Stimulated activated naive CD8-positive, alpha-beta T cell treated with anti-CD3 and anti-CD28 coated beads, Interleukin-15, Interleukin-2, amounts not matched to agents 100 ng/mL and 50 ng/mL, for 24 hours (primary cell): ENCODE measurements around the gene ANTKMT.
A peak's percentile ranks its signal among the peaks of the same experiment; 100 is the strongest.

Experiments used
- H3K27ac Mint-ChIP-seq: one replicate; pipeline ENCODE4 v1.8.0; 2021; ENCODE audit warnings: mild to moderate bottlenecking, mixed read lengths
- H3K27me3 Mint-ChIP-seq: one replicate; pipeline ENCODE4 v1.8.0; 2021; ENCODE audit warnings: mixed read lengths
- H3K36me3 Mint-ChIP-seq: one replicate; pipeline ENCODE4 v1.8.0; 2021; ENCODE audit warnings: low read depth, mixed read lengths
- H3K4me1 Mint-ChIP-seq: one replicate; pipeline ENCODE4 v1.8.0; 2021; ENCODE audit warnings: low read depth, mixed read lengths
- H3K4me3 Mint-ChIP-seq: one replicate; pipeline ENCODE4 v1.8.0; 2021; ENCODE audit warnings: mild to moderate bottlenecking, mixed read lengths
- H3K9me3 Mint-ChIP-seq: one replicate; pipeline ENCODE4 v1.8.0; 2021; ENCODE audit warnings: mixed read lengths

Gene ANTKMT

DNA sequence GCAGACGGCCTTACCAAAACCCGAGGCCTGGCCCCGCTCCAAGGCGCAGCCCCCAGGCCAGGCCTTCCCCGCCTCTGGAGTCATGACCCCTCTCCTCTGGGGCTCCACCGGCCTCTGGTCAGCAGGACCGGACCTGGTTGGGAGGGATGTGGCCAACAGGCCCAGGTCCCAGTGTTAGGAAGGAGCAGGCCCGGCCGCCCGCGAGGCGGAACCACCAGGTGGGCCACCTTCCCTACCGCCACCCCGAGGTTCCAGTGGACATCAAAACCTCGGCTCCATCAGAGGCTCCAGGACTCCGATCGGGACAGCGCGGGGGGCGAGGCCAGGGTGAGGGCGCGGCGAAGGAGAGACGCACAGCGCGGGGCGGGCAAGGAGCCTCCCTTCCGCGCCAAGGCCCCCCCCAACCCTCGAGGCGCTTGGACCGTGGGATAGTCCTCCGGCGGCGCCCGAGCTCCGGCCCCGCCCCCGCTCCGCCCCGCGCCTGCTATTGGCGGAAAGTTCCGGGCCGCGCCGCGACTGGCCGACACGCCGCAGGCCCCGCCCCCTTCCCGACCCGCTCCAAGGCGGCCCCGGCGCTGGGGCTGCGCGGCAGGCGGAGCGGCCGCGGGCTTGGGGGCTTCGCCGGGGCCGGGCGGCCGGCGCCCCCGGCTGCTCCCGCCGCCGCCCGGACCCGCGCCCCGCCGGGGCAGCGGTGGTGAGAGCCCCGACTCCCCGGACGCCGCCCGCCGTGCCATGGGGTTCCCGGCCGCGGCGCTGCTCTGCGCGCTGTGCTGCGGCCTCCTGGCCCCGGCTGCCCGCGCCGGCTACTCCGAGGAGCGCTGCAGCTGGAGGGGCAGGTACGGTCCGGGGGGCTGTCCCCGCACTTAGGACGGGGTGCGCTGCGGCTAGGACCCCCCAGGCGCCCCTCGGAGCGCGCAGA, 6.1 kb upstream of the ANTKMT start, which contains the start of gene METRN:
Gene METRN (plus strand): TSS at position 561 of the 919 bp plus-strand sequence. CDS start 172 bp downstream, at position 733.
- H3K9me3 Mint-ChIP-seq: no peaks in the 10 kb centered on the region

DNA sequence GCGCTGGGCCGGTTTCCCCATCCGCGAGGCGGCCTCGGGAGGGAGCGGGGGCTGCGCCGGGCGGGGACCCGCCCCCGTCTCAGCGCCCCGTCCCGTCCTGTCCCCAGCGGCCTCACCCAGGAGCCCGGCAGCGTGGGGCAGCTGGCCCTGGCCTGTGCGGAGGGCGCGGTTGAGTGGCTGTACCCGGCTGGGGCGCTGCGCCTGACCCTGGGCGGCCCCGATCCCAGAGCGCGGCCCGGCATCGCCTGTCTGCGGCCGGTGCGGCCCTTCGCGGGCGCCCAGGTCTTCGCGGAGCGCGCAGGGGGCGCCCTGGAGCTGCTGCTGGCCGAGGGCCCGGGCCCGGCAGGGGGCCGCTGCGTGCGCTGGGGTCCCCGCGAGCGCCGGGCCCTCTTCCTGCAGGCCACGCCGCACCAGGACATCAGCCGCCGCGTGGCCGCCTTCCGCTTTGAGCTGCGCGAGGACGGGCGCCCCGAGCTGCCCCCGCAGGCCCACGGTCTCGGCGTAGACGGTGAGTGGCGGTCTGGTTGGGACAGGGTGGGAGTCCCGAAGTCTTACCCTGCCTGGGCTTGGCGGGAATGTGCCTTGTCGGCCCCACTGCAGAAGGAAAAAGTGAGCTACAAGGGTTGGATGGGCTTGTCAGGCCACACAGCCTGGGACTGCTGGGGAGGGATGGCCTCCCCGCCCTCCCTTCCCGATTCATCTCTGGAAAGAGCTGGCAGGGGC, 5.3 kb upstream of the ANTKMT start:
- H3K4me1 Mint-ChIP-seq: peaks cover 27% of the 10 kb centered on the region
- no peak overlapping the region for H3K27ac Mint-ChIP-seq
- H3K27me3 Mint-ChIP-seq: peaks cover 12% of the 10 kb centered on the region

More for the DNA sequence above, 6.1 kb upstream of the ANTKMT start, which contains the start of gene METRN:
- no peaks in the 10 kb centered on the region for H3K36me3 Mint-ChIP-seq
- H3K27ac Mint-ChIP-seq: no peak within 1 kb of the TSS
- H3K4me3 Mint-ChIP-seq: peak within 1 kb of the TSS; percentile 67
- H3K4me1 Mint-ChIP-seq: peaks cover 20% of the 10 kb centered on the region
- H3K27me3 Mint-ChIP-seq: peaks cover 18% of the 10 kb centered on the region

DNA sequence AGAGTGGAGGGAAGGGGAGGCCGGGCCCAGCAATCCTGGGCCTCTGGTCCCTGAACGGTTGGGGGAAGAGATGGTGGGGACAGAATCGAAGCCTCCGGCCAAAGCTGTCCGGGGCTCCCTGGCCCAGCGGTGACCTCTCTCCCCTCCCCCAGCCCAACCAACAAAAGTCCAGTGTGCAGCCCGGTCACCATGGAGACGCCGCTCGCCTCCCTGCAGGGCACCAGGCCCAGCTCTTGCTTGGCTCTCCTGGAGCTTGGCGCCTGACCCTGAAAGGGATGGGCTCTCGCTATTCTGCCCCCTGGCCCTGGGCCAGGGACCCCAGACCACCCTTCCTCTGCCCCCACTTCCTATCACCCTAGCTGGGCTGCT, 4.8 kb upstream of the ANTKMT start:
- H3K4me1 Mint-ChIP-seq: peaks cover 27% of the 10 kb centered on the region
- H3K9me3 Mint-ChIP-seq: no peaks in the 10 kb centered on the region
- no peaks in the 10 kb centered on the region for H3K36me3 Mint-ChIP-seq
- peaks cover 12% of the 10 kb centered on the region for H3K27me3 Mint-ChIP-seq
- H3K27ac Mint-ChIP-seq: no peak overlapping the region
- H3K4me3 Mint-ChIP-seq: peak overlapping the region; percentile 67

More for the DNA sequence above, 5.3 kb upstream of the ANTKMT start:
- Mint-ChIP-seq H3K36me3 (no peaks in the 10 kb centered on the region), H3K9me3 (no peaks in the 10 kb centered on the region), H3K4me3 (peak overlapping the region; percentile 67)

DNA sequence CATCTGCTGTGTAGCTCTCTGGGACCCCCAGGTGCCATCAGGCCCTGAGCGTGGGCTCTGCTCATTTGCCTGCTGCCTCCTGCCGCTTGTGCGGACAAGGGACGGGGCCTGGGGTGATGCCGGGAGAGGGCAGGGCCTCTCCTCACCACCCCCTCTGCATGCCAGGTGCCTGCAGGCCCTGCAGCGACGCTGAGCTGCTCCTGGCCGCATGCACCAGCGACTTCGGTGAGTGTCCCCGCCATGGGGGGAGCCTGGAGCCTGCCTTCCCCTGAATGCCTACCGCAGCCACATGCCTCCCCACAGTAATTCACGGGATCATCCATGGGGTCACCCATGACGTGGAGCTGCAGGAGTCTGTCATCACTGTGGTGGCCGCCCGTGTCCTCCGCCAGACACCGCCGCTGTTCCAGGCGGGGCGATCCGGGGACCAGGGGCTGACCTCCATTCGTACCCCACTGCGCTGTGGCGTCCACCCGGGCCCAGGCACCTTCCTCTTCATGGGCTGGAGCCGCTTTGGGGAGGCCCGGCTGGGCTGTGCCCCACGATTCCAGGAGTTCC, 4.1 kb upstream of the ANTKMT start:
- Mint-ChIP-seq H3K27me3 (peaks cover 12% of the 10 kb centered on the region), H3K27ac (no peak overlapping the region), H3K4me1 (peaks cover 27% of the 10 kb centered on the region), H3K4me3 (peak overlapping the region; percentile 67), H3K36me3 (no peaks in the 10 kb centered on the region), H3K9me3 (no peaks in the 10 kb centered on the region)

DNA sequence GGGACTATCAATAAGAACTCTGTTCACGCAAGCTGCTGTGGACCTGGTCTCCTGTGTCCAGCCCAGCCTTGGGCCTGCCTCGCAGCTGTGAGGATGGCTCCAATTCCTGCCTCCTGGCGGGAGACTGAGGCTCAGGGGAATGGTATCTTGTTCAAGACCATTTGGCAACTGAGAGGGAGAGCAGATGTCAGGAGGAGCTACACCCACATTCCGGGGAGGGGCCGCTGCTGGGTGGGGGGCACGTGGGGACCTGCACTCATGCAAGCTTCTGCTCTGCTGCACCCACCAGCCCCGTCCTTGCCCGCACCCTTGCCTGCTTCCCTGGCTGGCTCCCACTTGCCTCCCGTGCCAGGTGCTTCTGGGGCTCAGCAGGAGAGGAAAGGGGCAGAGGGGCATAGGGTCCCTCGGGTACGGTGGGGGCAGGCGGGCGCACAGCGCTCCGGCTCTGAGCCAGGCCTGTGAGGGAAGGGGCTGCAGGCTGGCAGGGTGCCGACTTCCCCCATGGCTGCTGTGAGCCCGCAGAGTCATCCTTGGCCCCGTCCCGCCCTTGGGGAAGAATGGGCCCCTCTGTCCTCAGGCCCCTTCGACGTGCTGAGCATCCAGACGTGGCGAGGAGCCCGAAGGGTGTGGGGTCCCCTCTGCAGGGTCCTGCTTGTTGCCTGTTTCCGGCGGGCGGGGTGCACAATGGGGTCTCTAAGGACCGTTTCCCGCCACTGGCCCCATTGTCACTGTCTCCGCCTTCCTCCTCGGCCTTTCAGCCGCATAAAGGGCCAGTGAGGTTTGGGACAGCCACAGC, 3.3 kb upstream of the ANTKMT start:
- H3K9me3 Mint-ChIP-seq: no peaks in the 10 kb centered on the region
- no peaks in the 10 kb centered on the region for H3K36me3 Mint-ChIP-seq
- H3K4me3 Mint-ChIP-seq: no peak overlapping the region
- peaks cover 34% of the 10 kb centered on the region for H3K4me1 Mint-ChIP-seq
- no peak overlapping the region for H3K27ac Mint-ChIP-seq
- peaks cover 10% of the 10 kb centered on the region for H3K27me3 Mint-ChIP-seq

DNA sequence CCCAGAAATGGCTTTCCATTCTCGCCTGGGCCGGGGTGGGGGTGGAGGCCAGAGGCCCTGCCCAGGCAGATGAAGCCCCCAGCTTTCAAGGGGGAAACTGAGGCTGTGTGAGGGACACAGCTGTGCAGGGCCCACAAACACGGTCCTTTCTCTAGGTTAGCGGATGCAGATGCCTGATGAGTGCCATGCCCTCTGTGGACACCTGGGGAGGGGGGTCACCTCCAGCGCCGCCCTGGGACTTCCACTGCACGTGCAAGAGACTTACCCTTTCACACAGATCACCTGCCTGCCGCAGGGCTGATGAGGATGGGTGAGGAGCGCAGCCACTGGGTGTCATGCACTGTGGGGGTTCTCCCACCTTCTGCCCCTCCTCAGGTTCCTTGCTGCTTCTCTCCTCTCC, 2.6 kb upstream of the ANTKMT start:
- Mint-ChIP-seq H3K9me3 (no peaks in the 10 kb centered on the region), H3K4me3 (no peak overlapping the region), H3K27ac (no peak overlapping the region), H3K4me1 (peaks cover 38% of the 10 kb centered on the region), H3K27me3 (peaks cover 7% of the 10 kb centered on the region), H3K36me3 (no peaks in the 10 kb centered on the region)

DNA sequence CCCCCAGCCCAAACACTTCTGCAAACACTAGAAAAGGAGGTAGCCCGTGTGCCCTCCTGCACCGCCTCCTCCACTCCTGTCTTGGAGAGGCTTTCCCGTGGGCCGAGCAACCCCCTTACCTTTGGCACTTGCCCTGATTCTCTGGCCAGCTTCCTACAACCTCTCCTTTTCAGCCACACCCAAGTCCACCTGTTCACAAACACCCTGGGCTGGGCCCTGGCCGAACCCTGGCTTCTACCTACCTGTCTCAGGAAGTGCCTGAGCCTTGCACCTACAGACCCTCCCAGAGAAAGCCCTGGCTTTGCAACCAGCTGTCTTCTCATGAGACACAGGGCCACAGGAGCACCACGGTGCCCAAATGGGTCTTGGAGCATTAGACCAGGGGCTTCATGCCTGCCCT, 2.0 kb upstream of the ANTKMT start:
- Mint-ChIP-seq H3K36me3 (no peaks in the 10 kb centered on the region), H3K4me1 (peaks cover 38% of the 10 kb centered on the region), H3K27me3 (peaks cover 3% of the 10 kb centered on the region), H3K4me3 (peak overlapping the region; percentile 83), H3K27ac (no peak overlapping the region), H3K9me3 (no peaks in the 10 kb centered on the region)

DNA sequence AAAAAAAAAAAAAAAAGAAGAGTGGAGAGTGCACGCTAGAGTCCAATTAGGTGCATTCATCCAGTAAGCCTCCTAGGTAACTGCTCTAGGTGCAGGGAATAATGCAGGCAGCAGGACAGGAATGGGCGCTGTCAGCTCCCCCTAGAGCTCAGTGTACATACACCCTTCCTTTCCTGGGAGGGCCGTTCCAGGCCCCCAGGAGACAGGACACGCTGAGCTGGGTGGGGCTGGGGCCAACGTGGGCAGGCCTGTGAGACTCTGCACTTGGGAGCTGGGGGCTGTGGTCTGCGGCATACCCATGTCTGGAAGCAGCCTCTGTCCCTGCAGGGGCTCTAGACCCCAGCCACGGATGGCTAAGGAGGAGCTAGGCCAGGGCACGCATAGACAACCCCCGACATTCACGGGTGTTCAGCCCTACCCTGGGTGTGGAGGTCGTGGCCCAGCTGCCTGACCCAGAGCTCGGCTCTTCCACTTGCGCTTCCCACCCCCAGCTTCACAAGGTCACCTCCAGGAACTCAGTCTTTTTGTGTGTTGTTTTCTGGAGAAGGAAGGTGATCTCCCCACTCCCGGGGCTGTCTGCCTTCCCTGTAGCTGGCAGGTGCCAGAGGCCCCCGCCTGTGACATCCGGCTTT, 1.0 kb upstream of the ANTKMT start:
- Mint-ChIP-seq H3K36me3 (no peaks in the 10 kb centered on the region), H3K27ac (peak overlapping the region; percentile 85), H3K4me3 (peak overlapping the region; percentile 83), H3K9me3 (no peaks in the 10 kb centered on the region), H3K4me1 (peaks cover 38% of the 10 kb centered on the region), H3K27me3 (no peaks in the 10 kb centered on the region)

DNA sequence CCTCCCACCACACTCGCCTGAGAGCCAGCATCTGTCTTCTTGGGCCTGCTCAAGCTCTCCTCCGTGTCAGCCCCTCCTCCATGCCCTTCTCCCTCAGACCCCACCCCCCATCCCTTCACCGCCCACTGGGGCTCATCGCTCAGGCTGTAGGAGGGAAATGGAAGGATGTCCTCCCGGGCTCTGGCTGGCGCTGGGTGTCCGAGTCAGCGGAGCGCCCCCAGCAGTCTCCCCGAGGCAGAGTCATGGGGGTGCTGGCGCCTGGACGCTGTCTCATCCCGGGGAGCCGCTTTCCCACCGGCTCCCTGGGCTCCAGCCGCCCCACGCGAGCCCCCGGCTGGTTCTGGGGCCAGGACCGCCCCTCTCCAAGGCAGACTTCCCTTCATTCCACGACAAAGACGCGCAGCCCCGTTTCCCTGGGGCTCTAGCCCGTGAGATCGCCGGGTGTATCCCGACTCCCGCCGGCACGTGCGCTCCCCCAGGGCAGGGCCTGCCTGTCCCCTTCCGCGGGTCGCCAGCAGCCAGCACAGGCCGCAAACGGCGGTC, 428 bp upstream of the ANTKMT start:
- Mint-ChIP-seq H3K27ac (peak overlapping the region; percentile 85), H3K9me3 (no peaks in the 10 kb centered on the region), H3K27me3 (no peaks in the 10 kb centered on the region), H3K4me3 (peak overlapping the region; percentile 83), H3K4me1 (peaks cover 38% of the 10 kb centered on the region), H3K36me3 (no peaks in the 10 kb centered on the region)

DNA sequence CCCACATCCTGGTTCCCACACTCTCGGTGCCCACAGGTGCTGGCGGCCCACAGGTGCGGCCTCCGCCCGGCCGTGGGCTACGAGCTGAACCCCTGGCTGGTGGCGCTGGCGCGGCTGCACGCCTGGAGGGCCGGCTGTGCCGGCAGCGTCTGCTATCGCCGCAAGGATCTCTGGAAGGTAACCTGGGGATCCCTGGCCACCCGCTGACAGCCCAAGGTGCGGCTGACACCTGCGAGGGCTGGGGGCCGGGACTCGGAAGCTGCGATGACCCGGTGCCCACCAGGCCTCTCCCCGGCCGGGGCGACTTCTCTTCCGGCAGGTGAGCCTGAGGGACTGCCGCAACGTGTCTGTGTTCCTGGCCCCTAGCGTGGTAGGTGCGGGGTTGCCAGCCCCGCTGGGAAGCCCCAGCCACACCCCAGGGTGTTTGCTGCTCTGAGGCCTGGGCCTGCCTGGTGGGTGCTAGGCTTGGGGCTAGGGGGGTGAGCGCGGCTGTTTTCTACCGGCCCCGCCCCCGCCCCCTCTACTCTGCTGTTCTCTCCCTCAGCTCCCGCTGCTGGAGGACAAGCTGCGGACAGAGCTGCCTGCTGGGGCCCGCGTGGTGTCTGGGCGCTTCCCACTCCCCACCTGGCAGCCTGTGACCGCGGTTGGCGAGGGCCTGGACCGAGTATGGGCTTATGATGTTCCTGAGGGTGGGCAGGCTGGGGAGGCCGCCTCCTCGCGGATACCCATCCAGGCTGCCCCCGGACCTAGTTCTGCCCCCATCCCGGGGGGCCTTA, 1.0 kb downstream of the ANTKMT start:
- peak overlapping the region; percentile 45 for H3K27ac Mint-ChIP-seq
- H3K36me3 Mint-ChIP-seq: no peaks in the 10 kb centered on the region
- peaks cover 31% of the 10 kb centered on the region for H3K4me1 Mint-ChIP-seq
- H3K9me3 Mint-ChIP-seq: no peaks in the 10 kb centered on the region
- H3K4me3 Mint-ChIP-seq: peak overlapping the region; percentile 66
- H3K27me3 Mint-ChIP-seq: no peaks in the 10 kb centered on the region

DNA sequence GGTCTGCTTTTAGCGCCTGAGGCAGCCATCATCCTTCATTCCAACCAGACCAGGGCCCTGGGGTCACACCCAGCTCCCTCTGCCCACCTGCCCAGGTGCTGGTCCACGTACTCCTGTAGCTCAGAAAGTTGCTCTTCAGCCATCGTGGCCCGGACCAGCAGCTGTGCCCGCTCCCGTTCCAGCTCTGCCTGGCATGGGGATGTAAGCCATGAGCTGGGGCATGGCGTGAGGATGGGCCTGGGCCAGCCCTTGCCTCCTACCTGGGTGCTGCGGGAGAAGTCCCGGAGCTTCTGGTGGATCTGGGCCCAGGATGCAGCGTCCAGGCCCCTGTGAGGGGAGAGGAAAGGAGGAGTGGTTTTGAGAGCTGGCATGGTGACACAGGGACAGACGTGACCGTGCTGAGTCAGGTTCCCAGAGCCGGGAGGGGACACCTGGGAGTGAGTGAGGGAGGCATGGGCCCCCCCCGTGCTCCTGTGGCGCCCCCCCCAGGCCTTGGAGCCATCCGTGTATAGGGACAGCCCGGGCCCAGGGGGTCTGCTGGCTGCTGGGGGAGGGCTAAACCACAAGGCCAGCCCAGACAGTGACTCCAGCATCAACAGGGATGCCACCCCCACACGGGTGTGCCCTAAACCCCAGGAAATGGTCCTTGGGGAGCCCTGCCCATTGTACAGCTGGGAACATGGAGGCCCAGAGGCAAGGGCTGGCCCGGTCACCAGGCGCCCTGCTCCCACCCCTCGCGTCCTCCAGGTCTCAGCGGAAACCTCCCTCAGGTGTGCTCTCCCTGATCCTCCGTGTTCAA, 2.1 kb downstream of the ANTKMT start:
- Mint-ChIP-seq H3K36me3 (no peaks in the 10 kb centered on the region), H3K4me1 (peaks cover 31% of the 10 kb centered on the region), H3K4me3 (peak overlapping the region; percentile 45), H3K27me3 (no peaks in the 10 kb centered on the region), H3K27ac (no peak overlapping the region), H3K9me3 (no peaks in the 10 kb centered on the region)

DNA sequence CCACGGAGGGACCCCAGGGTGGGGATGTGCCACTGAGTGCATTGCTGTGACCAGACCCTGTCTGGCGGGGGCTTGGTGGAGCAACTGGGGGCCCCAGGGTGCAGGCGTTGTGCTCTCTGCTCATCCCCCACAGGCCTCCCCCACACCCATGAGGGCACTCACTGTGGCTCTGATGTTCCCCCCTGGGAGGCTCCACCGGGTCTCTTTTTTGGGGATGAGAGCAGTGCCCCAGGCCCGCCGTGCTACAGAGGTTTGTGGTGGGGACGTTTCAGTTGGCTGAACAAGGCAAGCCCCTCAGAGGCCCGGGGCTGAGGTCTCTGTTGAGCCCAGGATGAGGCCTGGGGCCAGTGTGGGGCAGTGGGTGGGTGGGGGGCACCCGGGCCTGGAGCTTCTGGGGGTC, 2.7 kb downstream of the ANTKMT start:
- H3K9me3 Mint-ChIP-seq: no peaks in the 10 kb centered on the region
- no peaks in the 10 kb centered on the region for H3K27me3 Mint-ChIP-seq
- H3K36me3 Mint-ChIP-seq: no peaks in the 10 kb centered on the region
- peaks cover 29% of the 10 kb centered on the region for H3K4me1 Mint-ChIP-seq
- no peak overlapping the region for H3K4me3 Mint-ChIP-seq
- no peak overlapping the region for H3K27ac Mint-ChIP-seq
